PC-9 (cell line): ENCODE results near the gene RTCA. TPM values are rescaled to one million over a fixed set of nuclear protein-coding genes. Genes with fewer than 3 reads are reported as not detected.

ENCODE experiments used
- BruUV-seq: library from RNA; stranded (reverse); fragments of 400-500 nt; replicated peaks from 2 replicates; lab custom pipeline; 2021; lab: Mats Ljungman, UMichigan
- CTCF ChIA-PET: fragments of 300-600 bp; sonication (Branson Sonifier 250); formaldehyde crosslinking; loops from one replicate; lab custom pipeline; 2022; ENCODE audit warnings: antibody characterized with exemption; lab: Charles Lee
- POLR2A ChIA-PET: fragments of 300-600 bp; sonication (Branson Sonifier 250); formaldehyde crosslinking; loops from one replicate; lab custom pipeline; 2022; ENCODE audit warnings: antibody characterized with exemption; ENCODE audit not compliant: unreplicated experiment; lab: Charles Lee
- DNase-seq, 2 experiments: peaks; one replicate each; pipeline versions ENCODE4 v3.0.0 to v3.0.0-alpha.2; 2015 to 2022; ENCODE audit warnings: mixed read lengths in 1 of 2
- H2AFZ ChIP-seq: fragments of 200-600 bp; sonication (generic); 2 replicates; pipeline ENCODE4 v1.8.1; 2017; ENCODE audit warnings: antibody characterized with exemption
- H3F3A ChIP-seq: fragments of 200-600 bp; sonication (generic); 2 replicates; pipeline ENCODE4 v1.8.1; 2017; ENCODE audit warnings: antibody characterized with exemption, mild to moderate bottlenecking, low read depth; ENCODE audit not compliant: insufficient read depth
- H3K27ac ChIP-seq: fragments of 200-600 bp; sonication (generic); 2 replicates; pipeline ENCODE4 v1.6.1; 2016; ENCODE audit warnings: mixed run types
- H3K27me3 ChIP-seq: fragments of 200-600 bp; sonication (generic); 2 replicates; pipeline ENCODE4 v1.6.1; 2016; ENCODE audit warnings: low read depth, mixed run types; ENCODE audit not compliant: insufficient read depth
- H3K36me3 ChIP-seq: fragments of 200-600 bp; sonication (generic); 2 replicates; pipeline ENCODE4 v1.6.1; 2016; ENCODE audit warnings: low read depth, mixed run types
- H3K4me1 ChIP-seq: fragments of 200-600 bp; sonication (generic); replicated peaks from 2 replicates; pipeline ENCODE4 v1.6.1; 2016; ENCODE audit warnings: mixed run types; ENCODE audit not compliant: insufficient read depth
- H3K4me2 ChIP-seq: fragments of 200-600 bp; sonication (generic); 2 replicates; pipeline ENCODE4 v1.6.1; 2017; ENCODE audit warnings: mixed run types
- H3K4me3 ChIP-seq: fragments of 200-600 bp; sonication (generic); 2 replicates; pipeline ENCODE4 v1.6.1; 2016; ENCODE audit warnings: mixed run types
- H3K79me2 ChIP-seq: fragments of 200-600 bp; sonication (generic); 2 replicates; pipeline ENCODE4 v1.6.1; 2017; ENCODE audit warnings: low read depth, mixed run types
- H3K9me2 ChIP-seq: fragments of 200-600 bp; sonication (generic); 2 replicates; pipeline ENCODE4 v1.8.1; 2017; ENCODE audit warnings: mild to moderate bottlenecking; ENCODE audit not compliant: insufficient read depth
- H3K9me3 ChIP-seq: fragments of 200-600 bp; sonication (generic); 2 replicates; pipeline ENCODE4 v1.8.1; 2016; ENCODE audit warnings: low read depth; ENCODE audit not compliant: insufficient read depth
- H4K20me1 ChIP-seq: fragments of 200-600 bp; sonication (generic); 2 replicates; pipeline ENCODE4 v1.8.1; 2017; ENCODE audit not compliant: insufficient read depth
- CTCF ChIP-seq: fragments of 200-600 bp; sonication (generic); conservative IDR thresholded peaks from 2 replicates; pipeline ENCODE4 v1.6.1; 2017; ENCODE audit warnings: mixed run types, antibody characterized with exemption, mild to moderate bottlenecking, moderate library complexity
- EZH2 ChIP-seq: fragments of 200-600 bp; sonication (generic); IDR thresholded peaks from 2 replicates; pipeline ENCODE4 v1.8.0; 2017; ENCODE audit warnings: antibody characterized with exemption, low read depth
- intact Hi-C: fragments of 100-400 bp; cut with micrococcal nuclease; formaldehyde crosslinking; loops from one replicate; pipeline ENCODE4 v1.10.0; 2022; ENCODE audit not compliant: unreplicated experiment
- total RNA-seq: library from RNA; stranded (reverse); gene quantifications from 2 replicates; pipeline ENCODE4 v1.2.3, GENCODE V29; 2021

The RTCA gene
- total RNA-seq, 1 experiment from 2014 or later = 38.1 TPM

GRCh38 chr1:100321100-100321493 is 55.1 kb downstream of the RTCA start:
- no peak overlapping the region for H3K27ac ChIP-seq
- no peak overlapping the region for H3K4me2 ChIP-seq
- H4K20me1 ChIP-seq = no peaks in the 10 kb centered on the region
- H3K9me3 ChIP-seq = peaks cover 7% of the 10 kb centered on the region; the same call in 1 of the 2 replicates
- BruUV-seq = no TSS peak
- H3K4me3 ChIP-seq = no peak overlapping the region
- H3F3A ChIP-seq = no peaks in the 10 kb centered on the region
- no peaks in the 10 kb centered on the region for H3K36me3 ChIP-seq
- no peak overlapping the region for H2AFZ ChIP-seq
- no peaks in the 10 kb centered on the region for H3K79me2 ChIP-seq
- DNase-seq = no peak
- intact Hi-C loops = no loop called here
- ChIA-PET CTCF (no interaction called here), POLR2A (no interaction called here)
- no peak for TF ChIP-seq EZH2
- TF ChIP-seq CTCF = no peak
- H3K9me2 ChIP-seq = no peaks in the 10 kb centered on the region
- H3K4me1 ChIP-seq = peaks cover 15% of the 10 kb centered on the region
- no peaks in the 10 kb centered on the region for H3K27me3 ChIP-seq

- BruUV-seq = no TSS peak
- Histone ChIP-seq H3K36me3 (no peaks in the 10 kb centered on the region), H3K9me2 (no peaks in the 10 kb centered on the region), H3F3A (no peaks in the 10 kb centered on the region), H3K27ac (no peak overlapping the region), H4K20me1 (no peaks in the 10 kb centered on the region), H3K4me3 (no peak overlapping the region), H3K79me2 (no peaks in the 10 kb centered on the region), H3K27me3 (no peaks in the 10 kb centered on the region), H3K4me1 (peaks cover 15% of the 10 kb centered on the region), H3K4me2 (no peak overlapping the region), H3K9me3 (0 out of 2 replicates have a peak, but pooled peaks cover 7% of the 10 kb centered on the region), H2AFZ (no peak overlapping the region)
- TF ChIP-seq CTCF (no peak), EZH2 (no peak)
- intact Hi-C loops = no loop called here
- ChIA-PET POLR2A (interaction anchor here (0.6 kb wide), 1 partner anchor 18 kb away, joined by 4 read pairs; no protein-coding TSS in a partner anchor), CTCF (no interaction called here)
- no peak for DNase-seq
Observed at GRCh38 chr1:100321506-100321905, 55.5 kb downstream of the RTCA start.

GRCh38 chr1:100322436-100323211 is 56.6 kb downstream of the RTCA start:
- H3K9me2 ChIP-seq = no peaks in the 10 kb centered on the region
- peak overlapping the region; percentile 69 for H2AFZ ChIP-seq
- H3K27ac ChIP-seq = peak overlapping the region; percentile 18; the same call in 1 of the 2 replicates
- TF ChIP-seq CTCF (no peak), EZH2 (no peak)
- intact Hi-C loops = no loop called here
- POLR2A ChIA-PET = interaction anchor here (0.6 kb wide), 1 partner anchor 886 kb away, joined by 4 read pairs; no protein-coding TSS in a partner anchor
- peaks cover 15% of the 10 kb centered on the region for H3K4me1 ChIP-seq
- DNase-seq = no peak
- CTCF ChIA-PET = no interaction called here
- H4K20me1 ChIP-seq = no peaks in the 10 kb centered on the region
- no peaks in the 10 kb centered on the region for H3F3A ChIP-seq
- no peak overlapping the region for H3K4me3 ChIP-seq
- no peaks in the 10 kb centered on the region for H3K27me3 ChIP-seq
- no TSS peak for BruUV-seq
- H3K79me2 ChIP-seq = no peaks in the 10 kb centered on the region
- H3K4me2 ChIP-seq = peak overlapping the region; percentile 15; the same call in 1 of the 2 replicates
- H3K36me3 ChIP-seq = no peaks in the 10 kb centered on the region
- H3K9me3 ChIP-seq = no peaks in the 10 kb centered on the region
